HCT116 (cell line): ENCODE data around the gene FRMD7. TPM values are rescaled to one million over a fixed set of nuclear protein-coding genes. Genes with fewer than 3 reads are reported as not detected.

ENCODE experiments used
- ATAC-seq: fragments of 200-7000 bp; cut with Tn5 transposase; 2 replicates; pipeline ENCODE4 v1.9.1; 2020; ENCODE audit warnings: mild to moderate bottlenecking, moderate library complexity
- BruUV-seq: library from RNA; stranded (reverse); fragments of 400-500 nt; replicated peaks from 2 replicates; lab custom pipeline; 2021; lab: Mats Ljungman, UMichigan
- CTCF ChIA-PET: fragments of 300-600 bp; sonication (Branson Sonifier 250); formaldehyde crosslinking; loops from one replicate; lab custom pipeline; 2021; ENCODE audit warnings: antibody characterized with exemption; lab: Charles Lee
- POLR2A ChIA-PET: fragments of 300-600, 350-600 bp; sonication (Branson Sonifier 250); formaldehyde crosslinking; loops from one replicate; lab custom pipeline; 2021; ENCODE audit warnings: antibody characterized with exemption; lab: Charles Lee
- RAD21 ChIA-PET, 2 experiments: fragments of 300-600 bp; sonication (Branson Sonifier 250); formaldehyde crosslinking; loops; one replicate each; lab custom pipeline; 2023; ENCODE audit warnings: low total read pairs in 2 of 2; ENCODE audit not compliant: uncharacterized antibody in 2 of 2, unreplicated experiment in 2 of 2, low non-redundant PET in 1 of 2; lab: Charles Lee
- DNase-seq: peaks from one replicate; pipeline ENCODE4 v3.0.0-alpha.2; 2010; ENCODE audit warnings: low read depth, low spot score
- H2AFZ ChIP-seq: fragments of 200-600 bp; shearing (Covaris generic), sonication (generic); 2 replicates; pipeline ENCODE4 v1.6.1; 2017; ENCODE audit warnings: low read depth, mixed run types, mixed read lengths, antibody characterized with exemption, low read length; ENCODE audit not compliant: poor library complexity, severe bottlenecking
- H3K27ac ChIP-seq: 2 replicates; pipeline ENCODE4 v1.5.1; 2012; ENCODE audit warnings: low read depth, low read length
- H3K27me3 ChIP-seq: fragments of 200-600 bp; sonication (generic); 2 replicates; pipeline ENCODE4 v1.6.1; 2016; ENCODE audit warnings: mixed run types, low read length, mixed read lengths; ENCODE audit not compliant: insufficient read depth
- H3K36me3 ChIP-seq, 2 experiments: fragments of 200-500 bp in 1 of 2; fragments of 200-600 bp in 1 of 2; sonication (Bioruptor generic) in 1 of 2; sonication (generic) in 1 of 2; 2 replicates each; pipeline versions ENCODE4 v1.5.1 to v1.6.1; 2014 to 2016; ENCODE audit warnings: low read length in 2 of 2, inconsistent platforms in 1 of 2, mixed read lengths in 1 of 2, mixed run types in 1 of 2; ENCODE audit not compliant: insufficient read depth in 2 of 2, control insufficient read depth in 1 of 2
- H3K4me1 ChIP-seq, 2 experiments: fragments of 200-600 bp in 1 of 2; sonication (generic) in 1 of 2; 2 replicates each; pipeline versions ENCODE4 v1.5.1 to v1.6.1; 2012 to 2017; ENCODE audit warnings: low read length in 2 of 2, inconsistent platforms in 1 of 2, mild to moderate bottlenecking in 1 of 2, mixed read lengths in 1 of 2, mixed run types in 1 of 2, moderate library complexity in 1 of 2; ENCODE audit not compliant: insufficient read depth in 2 of 2, control insufficient read depth in 1 of 2
- H3K4me2 ChIP-seq: fragments of 200-600 bp; sonication (generic); 2 replicates; pipeline ENCODE4 v1.6.1; 2017; ENCODE audit warnings: mixed run types, low read length, mixed read lengths
- H3K4me3 ChIP-seq, 2 experiments: fragments of 200-600 bp in 1 of 2; sonication (generic) in 1 of 2; replicated peaks in 1 of 2; 2 replicates each; pipeline ENCODE4 v1.5.1; 2011 to 2016; ENCODE audit warnings: low read length in 2 of 2, control low read depth in 1 of 2, low read depth in 1 of 2, mild to moderate bottlenecking in 1 of 2, mixed read lengths in 1 of 2, mixed run types in 1 of 2
- H3K79me2 ChIP-seq: fragments of 200-600 bp; sonication (generic); 2 replicates; pipeline ENCODE4 v1.6.1; 2017; ENCODE audit warnings: mild to moderate bottlenecking, mixed run types, low read length, moderate library complexity, mixed read lengths; ENCODE audit not compliant: insufficient read depth
- H3K9ac ChIP-seq: fragments of 200-600 bp; sonication (generic); 2 replicates; pipeline ENCODE4 v1.6.1; 2016; ENCODE audit warnings: low read length, mixed read lengths
- H3K9me2 ChIP-seq: fragments of 200-600 bp; sonication (generic), shearing (Covaris generic); 2 replicates; pipeline ENCODE4 v1.6.1; 2017; ENCODE audit warnings: mixed run types, mild to moderate bottlenecking, moderate library complexity; ENCODE audit not compliant: insufficient read depth
- H3K9me3 ChIP-seq, 2 experiments: fragments of 200-500 bp in 1 of 2; fragments of 200-600 bp in 1 of 2; sonication (Bioruptor generic) in 1 of 2; sonication (generic) in 1 of 2; 2 replicates each; pipeline ENCODE4 v1.6.1; 2014 to 2017; ENCODE audit warnings: low read length in 2 of 2, mixed read lengths in 2 of 2, inconsistent platforms in 1 of 2, low read depth in 1 of 2, mild to moderate bottlenecking in 1 of 2, mixed run types in 1 of 2, moderate library complexity in 1 of 2; ENCODE audit not compliant: control insufficient read depth in 1 of 2, insufficient read depth in 1 of 2
- H4K20me1 ChIP-seq: fragments of 200-600 bp; sonication (generic), shearing (Covaris generic); 2 replicates; pipeline ENCODE4 v1.6.1; 2017; ENCODE audit warnings: mixed run types, mild to moderate bottlenecking, moderate library complexity; ENCODE audit not compliant: insufficient read depth
- CEBPB ChIP-seq: IDR thresholded peaks from 2 replicates; pipeline ENCODE4 v1.6.1; 2012; ENCODE audit warnings: low read depth
- ELF1 ChIP-seq: IDR thresholded peaks from 2 replicates; pipeline ENCODE4 v1.6.1; 2012; ENCODE audit warnings: low read depth, borderline replicate concordance
- EZH2 ChIP-seq: fragments of 200-600 bp; sonication (generic); IDR thresholded peaks from 2 replicates; pipeline ENCODE4 v1.6.1; 2017; ENCODE audit warnings: antibody characterized with exemption, mixed run types
- EZH2phosphoT487 ChIP-seq: fragments of 200-600 bp; IDR thresholded peaks from 2 replicates; pipeline ENCODE4 v1.6.1; 2018; ENCODE audit warnings: antibody characterized with exemption, borderline replicate concordance
- FOSL1 ChIP-seq: IDR thresholded peaks from 2 replicates; pipeline ENCODE4 v1.6.1; 2012; ENCODE audit warnings: low read depth
- JUND ChIP-seq: IDR thresholded peaks from 2 replicates; pipeline ENCODE4 v1.6.1; 2012
- POLR2A ChIP-seq: IDR thresholded peaks from 2 replicates; pipeline ENCODE4 v1.7.0; 2011; ENCODE audit warnings: borderline replicate concordance; ENCODE audit not compliant: insufficient read depth, insufficient read length; ENCODE audit errors: extremely low read depth
- SP1 ChIP-seq: IDR thresholded peaks from 2 replicates; pipeline ENCODE4 v1.6.1; 2012; ENCODE audit warnings: low read depth
- TCF7L2 ChIP-seq: IDR thresholded peaks from 2 replicates; pipeline ENCODE4 v1.7.0; 2011; ENCODE audit warnings: borderline replicate concordance, inconsistent platforms; ENCODE audit not compliant: insufficient read depth, insufficient read length; ENCODE audit errors: extremely low read depth
- YY1 ChIP-seq: IDR thresholded peaks from 2 replicates; pipeline ENCODE4 v1.6.1; 2011; ENCODE audit warnings: low read length, low read depth, moderate library complexity, mild to moderate bottlenecking; ENCODE audit not compliant: insufficient replicate concordance; ENCODE audit errors: extremely low read depth
- ZFX ChIP-seq: fragments of 450-650 bp; IDR thresholded peaks from 2 replicates; pipeline ENCODE4 v1.6.1; 2017
- intact Hi-C: fragments of 100-400 bp; cut with micrococcal nuclease; formaldehyde crosslinking; loops from 2 replicates; pipeline ENCODE4 v1.10.0; 2022
- total RNA-seq: library from RNA; stranded (reverse); gene quantifications from one replicate; pipeline ENCODE4 v1.2.1, GENCODE V29; 2021; ENCODE audit not compliant: unreplicated experiment
- TF ChIP-seq, protein P1 (sequence below): IDR thresholded peaks from 2 replicates; pipeline ENCODE4 v1.6.1; 2012
- TF ChIP-seq, protein P2 (sequence below), 3 experiments: fragments of 200-600 bp in 1 of 3; sonication (generic) in 1 of 3; IDR thresholded peaks in 2 of 3; conservative IDR thresholded peaks in 1 of 3; 2 replicates each; pipeline ENCODE4 v1.5.1; 2012 to 2017; ENCODE audit warnings: low read depth in 2 of 3, low read length in 2 of 3, antibody characterized with exemption in 1 of 3, borderline replicate concordance in 1 of 3, control low read depth in 1 of 3, mild to moderate bottlenecking in 1 of 3, mixed read lengths in 1 of 3, mixed run types in 1 of 3, moderate library complexity in 1 of 3; ENCODE audit not compliant: insufficient read depth in 1 of 3
- TF ChIP-seq, protein P3 (sequence below): IDR thresholded peaks from 2 replicates; pipeline ENCODE4 v1.6.1; 2012
- TF ChIP-seq, protein P4 (sequence below): IDR thresholded peaks from 2 replicates; pipeline ENCODE4 v1.6.1; 2011; ENCODE audit warnings: mild to moderate bottlenecking, low read length, moderate library complexity; ENCODE audit not compliant: insufficient replicate concordance; ENCODE audit errors: extremely low read depth

Gene FRMD7
- total RNA-seq, 1 experiment from 2014 or later, result not detected

DNA sequence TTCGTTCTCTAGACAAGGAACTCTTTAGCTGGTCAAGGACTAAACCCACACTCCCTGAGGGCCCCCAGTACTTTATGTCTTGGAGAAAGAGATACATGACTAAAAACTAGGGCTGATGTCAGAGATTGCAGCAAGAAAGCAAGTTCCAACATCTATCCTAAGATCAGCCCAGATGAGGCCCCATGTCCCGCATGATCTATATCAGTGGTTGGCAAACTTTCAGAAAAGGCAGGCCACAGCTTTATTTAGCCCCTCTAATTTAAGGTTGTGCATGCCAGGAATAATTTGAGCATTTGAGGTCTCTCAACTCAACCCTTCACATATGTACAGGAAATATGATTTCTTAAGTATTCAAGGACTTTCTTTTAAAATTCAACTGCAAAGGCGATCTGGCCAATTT lies 44.1 kb upstream of the FRMD7 start:
- no peaks in the 10 kb centered on the region for H3K36me3 ChIP-seq
- no peak overlapping the region for H3K4me2 ChIP-seq
- H3K9ac ChIP-seq, result no peak overlapping the region
- no peak overlapping the region for H3K27ac ChIP-seq
- no TSS peak for BruUV-seq
- ATAC-seq, result no peak
- H2AFZ ChIP-seq, result no peak overlapping the region
- ChIA-PET CTCF (interaction anchor here (1.2 kb wide), 1 partner anchor 47 kb away, joined by 5 read pairs; the partner anchor contains the start of gene RAP2C), POLR2A (no interaction called here), RAD21 (no interaction called here)
- no peak for DNase-seq
- 0 out of 2 replicates have a peak, but pooled peaks cover 3% of the 10 kb centered on the region for H3K27me3 ChIP-seq
- no peaks in the 10 kb centered on the region for H4K20me1 ChIP-seq
- H3K4me1 ChIP-seq, result no peaks in the 10 kb centered on the region
- H3K9me2 ChIP-seq, result no peaks in the 10 kb centered on the region
- intact Hi-C loops, result no loop called here
- no peak overlapping the region for H3K4me3 ChIP-seq
- TF ChIP-seq, protein P1, sequence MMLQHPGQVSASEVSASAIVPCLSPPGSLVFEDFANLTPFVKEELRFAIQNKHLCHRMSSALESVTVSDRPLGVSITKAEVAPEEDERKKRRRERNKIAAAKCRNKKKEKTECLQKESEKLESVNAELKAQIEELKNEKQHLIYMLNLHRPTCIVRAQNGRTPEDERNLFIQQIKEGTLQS, result no peak
- TF ChIP-seq, protein P2, sequence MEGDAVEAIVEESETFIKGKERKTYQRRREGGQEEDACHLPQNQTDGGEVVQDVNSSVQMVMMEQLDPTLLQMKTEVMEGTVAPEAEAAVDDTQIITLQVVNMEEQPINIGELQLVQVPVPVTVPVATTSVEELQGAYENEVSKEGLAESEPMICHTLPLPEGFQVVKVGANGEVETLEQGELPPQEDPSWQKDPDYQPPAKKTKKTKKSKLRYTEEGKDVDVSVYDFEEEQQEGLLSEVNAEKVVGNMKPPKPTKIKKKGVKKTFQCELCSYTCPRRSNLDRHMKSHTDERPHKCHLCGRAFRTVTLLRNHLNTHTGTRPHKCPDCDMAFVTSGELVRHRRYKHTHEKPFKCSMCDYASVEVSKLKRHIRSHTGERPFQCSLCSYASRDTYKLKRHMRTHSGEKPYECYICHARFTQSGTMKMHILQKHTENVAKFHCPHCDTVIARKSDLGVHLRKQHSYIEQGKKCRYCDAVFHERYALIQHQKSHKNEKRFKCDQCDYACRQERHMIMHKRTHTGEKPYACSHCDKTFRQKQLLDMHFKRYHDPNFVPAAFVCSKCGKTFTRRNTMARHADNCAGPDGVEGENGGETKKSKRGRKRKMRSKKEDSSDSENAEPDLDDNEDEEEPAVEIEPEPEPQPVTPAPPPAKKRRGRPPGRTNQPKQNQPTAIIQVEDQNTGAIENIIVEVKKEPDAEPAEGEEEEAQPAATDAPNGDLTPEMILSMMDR (IDR thresholded peaks at IDR 0.05 in 2 of 3, conservative IDR thresholded peaks at IDR 0.05 in 1 of 3; ENCODE audit: borderline replicate concordance in 1 of 3, insufficient read depth in 1 of 3, low read depth in 2 of 3, low read length in 2 of 3), result no peak
- TF ChIP-seq TCF7L2 (no peak), EZH2 (no peak), FOSL1 (no peak), ELF1 (no peak), SP1 (no peak), EZH2phosphoT487 (no peak), ZFX (no peak), POLR2A (no peak), YY1 (no peak), JUND (no peak), CEBPB (no peak)
- TF ChIP-seq, protein P3, sequence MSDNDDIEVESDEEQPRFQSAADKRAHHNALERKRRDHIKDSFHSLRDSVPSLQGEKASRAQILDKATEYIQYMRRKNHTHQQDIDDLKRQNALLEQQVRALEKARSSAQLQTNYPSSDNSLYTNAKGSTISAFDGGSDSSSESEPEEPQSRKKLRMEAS, result no peak
- TF ChIP-seq, protein P4, sequence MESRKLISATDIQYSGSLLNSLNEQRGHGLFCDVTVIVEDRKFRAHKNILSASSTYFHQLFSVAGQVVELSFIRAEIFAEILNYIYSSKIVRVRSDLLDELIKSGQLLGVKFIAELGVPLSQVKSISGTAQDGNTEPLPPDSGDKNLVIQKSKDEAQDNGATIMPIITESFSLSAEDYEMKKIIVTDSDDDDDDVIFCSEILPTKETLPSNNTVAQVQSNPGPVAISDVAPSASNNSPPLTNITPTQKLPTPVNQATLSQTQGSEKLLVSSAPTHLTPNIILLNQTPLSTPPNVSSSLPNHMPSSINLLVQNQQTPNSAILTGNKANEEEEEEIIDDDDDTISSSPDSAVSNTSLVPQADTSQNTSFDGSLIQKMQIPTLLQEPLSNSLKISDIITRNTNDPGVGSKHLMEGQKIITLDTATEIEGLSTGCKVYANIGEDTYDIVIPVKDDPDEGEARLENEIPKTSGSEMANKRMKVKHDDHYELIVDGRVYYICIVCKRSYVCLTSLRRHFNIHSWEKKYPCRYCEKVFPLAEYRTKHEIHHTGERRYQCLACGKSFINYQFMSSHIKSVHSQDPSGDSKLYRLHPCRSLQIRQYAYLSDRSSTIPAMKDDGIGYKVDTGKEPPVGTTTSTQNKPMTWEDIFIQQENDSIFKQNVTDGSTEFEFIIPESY, result no peak
- H3K79me2 ChIP-seq, result no peaks in the 10 kb centered on the region
- H3K9me3 ChIP-seq, result no peaks in the 10 kb centered on the region
